SK-N-SH (cell line): ENCODE data around the gene CNST. TPM values are rescaled to one million over a fixed set of nuclear protein-coding genes. Genes with fewer than 3 reads are reported as not detected.
A peak's percentile ranks its signal among the peaks of the same experiment; 100 is the strongest.

ENCODE experiments used
- CTCF ChIA-PET: fragments of 300-600, 350-600 bp; formaldehyde crosslinking; extraction: SDS; loops from one replicate; lab custom pipeline; 2021; lab: Yijun Ruan, JAX
- POLR2A ChIA-PET: fragments of 350-600 bp; sonication (Branson Sonifier 250); formaldehyde crosslinking; extraction: SDS; loops from one replicate; lab custom pipeline; 2020; ENCODE audit warnings: antibody characterized with exemption, inconsistent platforms; lab: Yijun Ruan, JAX
- DNase-seq: peaks from one replicate; pipeline ENCODE4 v3.0.0; 2012
- H2AFZ ChIP-seq: fragments of 200-600 bp; sonication (generic); 2 replicates; pipeline ENCODE4 v1.8.1; 2016; ENCODE audit warnings: antibody characterized with exemption, mild to moderate bottlenecking, low read depth
- H3F3A ChIP-seq: fragments of 200-600 bp; sonication (generic); replicated peaks from 2 replicates; pipeline ENCODE3; 2016; ENCODE audit warnings: antibody characterized with exemption, mild to moderate bottlenecking; ENCODE audit not compliant: insufficient read depth
- H3K27ac ChIP-seq, 2 experiments: fragments of 200-500 bp in 1 of 2; fragments of 200-600 bp in 1 of 2; sonication (Bioruptor generic) in 1 of 2; sonication (generic), shearing (Covaris generic) in 1 of 2; 2 replicates each; pipeline versions ENCODE4 v1.5.1 to v1.6.1; 2014 to 2016; ENCODE audit warnings: low read depth in 2 of 2, inconsistent platforms in 1 of 2, low read length in 1 of 2, mild to moderate bottlenecking in 1 of 2, mixed read lengths in 1 of 2
- H3K27me3 ChIP-seq: fragments of 200-600 bp; sonication (generic), shearing (Covaris generic); 2 replicates; pipeline ENCODE4 v1.6.1; 2016; ENCODE audit warnings: mixed run types; ENCODE audit not compliant: insufficient read depth
- H3K36me3 ChIP-seq, 2 experiments: fragments of 200-500 bp in 1 of 2; fragments of 200-600 bp in 1 of 2; sonication (Bioruptor generic) in 1 of 2; sonication (generic) in 1 of 2; replicated peaks in 1 of 2; 2 replicates each; pipeline versions ENCODE3 to v1.5.1; 2014 to 2016; ENCODE audit warnings: low read length in 1 of 2, mild to moderate bottlenecking in 1 of 2; ENCODE audit not compliant: insufficient read depth in 2 of 2, control insufficient read depth in 1 of 2
- H3K4me1 ChIP-seq, 2 experiments: fragments of 200-500 bp in 1 of 2; fragments of 200-600 bp in 1 of 2; sonication (Bioruptor generic) in 1 of 2; sonication (generic), shearing (Covaris generic) in 1 of 2; 2 replicates each; pipeline versions ENCODE4 v1.5.1 to v1.6.1; 2014 to 2016; ENCODE audit warnings: low read depth in 1 of 2, low read length in 1 of 2, mixed run types in 1 of 2; ENCODE audit not compliant: insufficient read depth in 2 of 2, control insufficient read depth in 1 of 2
- H3K4me2 ChIP-seq: fragments of 200-600 bp; sonication (generic), shearing (Covaris generic); 2 replicates; pipeline ENCODE4 v1.6.1; 2017; ENCODE audit warnings: mixed run types
- H3K4me3 ChIP-seq, 2 experiments: fragments of 200-500 bp in 1 of 2; fragments of 200-600 bp in 1 of 2; sonication (Bioruptor generic) in 1 of 2; sonication (generic), shearing (Covaris generic) in 1 of 2; 2 replicates each; pipeline versions ENCODE4 v1.5.1 to v1.8.1; 2014 to 2016; ENCODE audit warnings: low read depth in 2 of 2, inconsistent platforms in 1 of 2, low read length in 1 of 2, mild to moderate bottlenecking in 1 of 2, mixed read lengths in 1 of 2, moderate library complexity in 1 of 2
- H3K79me2 ChIP-seq: fragments of 200-600 bp; sonication (generic); 2 replicates; pipeline ENCODE4 v1.8.1; 2017; ENCODE audit warnings: mild to moderate bottlenecking; ENCODE audit not compliant: insufficient read depth
- H3K9ac ChIP-seq: fragments of 200-600 bp; sonication (generic); 2 replicates; pipeline ENCODE4 v1.6.1; 2017; ENCODE audit warnings: mixed run types
- H3K9me2 ChIP-seq: fragments of 200-600 bp; sonication (generic); 2 replicates; pipeline ENCODE4 v1.6.1; 2017; ENCODE audit warnings: mixed run types
- H3K9me3 ChIP-seq: fragments of 200-600 bp; sonication (generic); 2 replicates; pipeline ENCODE4 v1.6.1; 2017; ENCODE audit warnings: mixed run types, mild to moderate bottlenecking, moderate library complexity
- H4K20me1 ChIP-seq: fragments of 200-600 bp; sonication (generic); 2 replicates; pipeline ENCODE4 v1.6.1; 2017; ENCODE audit warnings: mild to moderate bottlenecking, mixed run types; ENCODE audit not compliant: insufficient read depth
- CHD2 ChIP-seq: fragments of 150-350 bp; IDR thresholded peaks from 2 replicates; pipeline ENCODE4 v1.6.1; 2018; ENCODE audit warnings: low read length; ENCODE audit not compliant: partially characterized antibody
- FOSL2 ChIP-seq: IDR thresholded peaks from 2 replicates; pipeline ENCODE4 v1.4.0; 2012; ENCODE audit warnings: low read depth, mild to moderate bottlenecking, moderate library complexity, borderline replicate concordance
- FOXM1 ChIP-seq: IDR thresholded peaks from 2 replicates; pipeline ENCODE4 v1.4.0; 2012; ENCODE audit warnings: low read depth, mild to moderate bottlenecking
- GABPA ChIP-seq: IDR thresholded peaks from 2 replicates; pipeline ENCODE4 v1.4.0; 2012; ENCODE audit warnings: low read depth, mild to moderate bottlenecking
- GATA2 ChIP-seq: sonication (generic); formaldehyde crosslinking; IDR thresholded peaks from 2 replicates; pipeline ENCODE4 v1.5.0; 2020; ENCODE audit warnings: mild to moderate bottlenecking, missing genetic modification reagents
- MXI1 ChIP-seq: IDR thresholded peaks from 2 replicates; pipeline ENCODE4 v1.6.1; 2012; ENCODE audit warnings: mild to moderate bottlenecking, low read depth, low read length, improper control_type of control experiment
- NRF1 ChIP-seq: IDR thresholded peaks from 2 replicates; pipeline ENCODE4 v1.6.1; 2012; ENCODE audit warnings: low read depth, mild to moderate bottlenecking, low read length
- RAD21 ChIP-seq: IDR thresholded peaks from 2 replicates; pipeline ENCODE4 v1.6.1; 2012; ENCODE audit warnings: mild to moderate bottlenecking, low read length
- RFX5 ChIP-seq: IDR thresholded peaks from 2 replicates; pipeline ENCODE4 v1.6.1; 2012; ENCODE audit warnings: mild to moderate bottlenecking, improper control_type of control experiment, low read length
- SMC3 ChIP-seq: IDR thresholded peaks from 2 replicates; pipeline ENCODE4 v1.6.1; 2012; ENCODE audit warnings: low read depth, low read length, improper control_type of control experiment
- TAF1 ChIP-seq: IDR thresholded peaks from 2 replicates; pipeline ENCODE4 v1.6.1; 2012; ENCODE audit warnings: low read depth, mild to moderate bottlenecking, low read length, moderate library complexity, borderline replicate concordance
- TCF12 ChIP-seq: IDR thresholded peaks from 2 replicates; pipeline ENCODE4 v1.4.0; 2012
- TEAD4 ChIP-seq: IDR thresholded peaks from 2 replicates; pipeline ENCODE4 v1.4.0; 2012; ENCODE audit warnings: mild to moderate bottlenecking, borderline replicate concordance; ENCODE audit not compliant: insufficient read depth
- YY1 ChIP-seq: IDR thresholded peaks from 2 replicates; pipeline ENCODE4 v1.4.0; 2012; ENCODE audit warnings: low read depth, mild to moderate bottlenecking
- WGBS: methylation state at CpG from one replicate; pipeline ENCODE4 v1.1.6; 2017; ENCODE audit warnings: low lambda C conversion rate; 5-methylcytosine and 5-hydroxymethylcytosine counted together
- polyA plus RNA-seq, 3 experiments: library from polyadenylated mRNA; depleted of rRNA; stranded (reverse); fragments of >200 nt; gene quantifications; 2 replicates each; pipeline ENCODE4 v1.2.3, GENCODE V29; 2012
- TF ChIP-seq, protein P1 (sequence below): fragments of 200-600 bp; sonication (generic); IDR thresholded peaks from 2 replicates; pipeline ENCODE4 v1.6.1; 2017; ENCODE audit warnings: antibody characterized with exemption, mild to moderate bottlenecking, moderate library complexity
- TF ChIP-seq, protein P2 (sequence below): fragments of 150-350 bp; IDR thresholded peaks from 2 replicates; pipeline ENCODE4 v1.6.1; 2017; ENCODE audit warnings: antibody characterized with exemption, low read length, low read depth, borderline replicate concordance
- TF ChIP-seq, protein P3 (sequence below): IDR thresholded peaks from 2 replicates; pipeline ENCODE4 v1.4.0; 2012; ENCODE audit warnings: low read depth

Gene CNST
- polyA plus RNA-seq, 1 of the 3 experiments (the other 2 are of a cell fraction), result 21.7 TPM

DNA sequence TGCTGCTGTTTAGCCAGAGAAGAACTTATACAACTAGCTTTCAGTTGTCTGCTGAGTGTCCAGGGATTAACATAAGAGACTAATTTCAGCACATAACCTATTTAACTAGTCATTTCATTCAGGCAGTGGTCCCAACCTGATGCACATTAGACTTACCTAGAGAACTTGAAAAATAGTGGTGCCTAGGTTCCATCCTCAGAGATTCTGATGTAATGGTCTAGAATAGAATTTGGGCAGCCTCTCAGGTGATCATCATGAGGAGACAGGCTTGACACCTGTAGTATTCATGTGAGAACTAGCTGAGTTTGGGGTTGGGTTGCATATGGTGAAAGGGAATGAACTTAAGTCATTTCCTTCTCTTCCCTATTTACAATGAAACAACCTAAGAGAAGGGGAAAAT lies 24.8 kb downstream of the CNST start:
- Histone ChIP-seq H4K20me1 (no peaks in the 10 kb centered on the region; the same call in 1 of the 2 replicates), H3K4me2 (no peak overlapping the region), H3K27ac (peak overlapping the region; percentile 56 to 85; a peak in 2 of 4 replicates), H3F3A (peaks cover 48% of the 10 kb centered on the region), H3K9me3 (no peaks in the 10 kb centered on the region), H3K9me2 (no peaks in the 10 kb centered on the region), H3K9ac (no peak overlapping the region), H3K27me3 (no peaks in the 10 kb centered on the region), H2AFZ (no peak overlapping the region), H3K79me2 (peaks cover 84% of the 10 kb centered on the region), H3K4me1 (peaks cover 10 to 25% of the 10 kb centered on the region in 2 experiments), H3K4me3 (no peak overlapping the region), H3K36me3 (peaks cover 9 to 18% of the 10 kb centered on the region in 2 experiments)
- ChIA-PET POLR2A (no interaction called here), CTCF (interaction anchor here (1.0 to 1.6 kb wide), 2 partner anchors 9 to 14 kb away, joined by 3 read pairs; no protein-coding TSS in a partner anchor)
- TF ChIP-seq FOSL2, result no peak
- no peak for TF ChIP-seq GATA2 (CRISPR knock-in tag)
- TF ChIP-seq, protein P1, sequence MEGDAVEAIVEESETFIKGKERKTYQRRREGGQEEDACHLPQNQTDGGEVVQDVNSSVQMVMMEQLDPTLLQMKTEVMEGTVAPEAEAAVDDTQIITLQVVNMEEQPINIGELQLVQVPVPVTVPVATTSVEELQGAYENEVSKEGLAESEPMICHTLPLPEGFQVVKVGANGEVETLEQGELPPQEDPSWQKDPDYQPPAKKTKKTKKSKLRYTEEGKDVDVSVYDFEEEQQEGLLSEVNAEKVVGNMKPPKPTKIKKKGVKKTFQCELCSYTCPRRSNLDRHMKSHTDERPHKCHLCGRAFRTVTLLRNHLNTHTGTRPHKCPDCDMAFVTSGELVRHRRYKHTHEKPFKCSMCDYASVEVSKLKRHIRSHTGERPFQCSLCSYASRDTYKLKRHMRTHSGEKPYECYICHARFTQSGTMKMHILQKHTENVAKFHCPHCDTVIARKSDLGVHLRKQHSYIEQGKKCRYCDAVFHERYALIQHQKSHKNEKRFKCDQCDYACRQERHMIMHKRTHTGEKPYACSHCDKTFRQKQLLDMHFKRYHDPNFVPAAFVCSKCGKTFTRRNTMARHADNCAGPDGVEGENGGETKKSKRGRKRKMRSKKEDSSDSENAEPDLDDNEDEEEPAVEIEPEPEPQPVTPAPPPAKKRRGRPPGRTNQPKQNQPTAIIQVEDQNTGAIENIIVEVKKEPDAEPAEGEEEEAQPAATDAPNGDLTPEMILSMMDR, result no peak
- TF ChIP-seq CHD2, result no peak
- TF ChIP-seq, protein P2, sequence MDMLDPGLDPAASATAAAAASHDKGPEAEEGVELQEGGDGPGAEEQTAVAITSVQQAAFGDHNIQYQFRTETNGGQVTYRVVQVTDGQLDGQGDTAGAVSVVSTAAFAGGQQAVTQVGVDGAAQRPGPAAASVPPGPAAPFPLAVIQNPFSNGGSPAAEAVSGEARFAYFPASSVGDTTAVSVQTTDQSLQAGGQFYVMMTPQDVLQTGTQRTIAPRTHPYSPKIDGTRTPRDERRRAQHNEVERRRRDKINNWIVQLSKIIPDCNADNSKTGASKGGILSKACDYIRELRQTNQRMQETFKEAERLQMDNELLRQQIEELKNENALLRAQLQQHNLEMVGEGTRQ, result no peak
- no peak for TF ChIP-seq YY1
- TF ChIP-seq, protein P3, sequence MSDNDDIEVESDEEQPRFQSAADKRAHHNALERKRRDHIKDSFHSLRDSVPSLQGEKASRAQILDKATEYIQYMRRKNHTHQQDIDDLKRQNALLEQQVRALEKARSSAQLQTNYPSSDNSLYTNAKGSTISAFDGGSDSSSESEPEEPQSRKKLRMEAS, result no peak
- TF ChIP-seq FOXM1, result no peak
- DNase-seq, result no peak

DNA sequence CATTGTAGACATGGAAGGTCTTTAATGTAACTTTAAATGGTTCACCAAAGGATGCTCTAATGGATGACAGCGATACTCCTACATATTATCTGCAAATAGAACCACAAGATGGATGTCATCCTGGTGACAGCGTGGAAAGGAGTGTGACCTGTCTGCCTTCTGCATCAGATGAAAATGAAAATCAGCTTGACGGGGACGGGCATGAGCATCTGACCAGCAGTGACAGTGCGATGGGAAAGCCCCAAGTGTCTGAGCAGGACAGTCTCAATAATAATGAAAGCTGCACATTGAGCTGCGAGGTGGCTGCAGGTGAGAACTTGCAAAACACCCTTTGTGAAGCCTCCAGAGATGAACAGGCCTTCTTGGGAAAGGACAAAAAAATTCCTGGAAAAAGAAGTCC lies 25.2 kb downstream of the CNST start:
- peaks cover 10 to 25% of the 10 kb centered on the region in 2 experiments for H3K4me1 ChIP-seq
- no peak overlapping the region for H3K9ac ChIP-seq
- ChIA-PET CTCF (interaction anchor here (1.0 to 1.6 kb wide), 2 partner anchors 8 to 15 kb away, joined by 3 read pairs; no protein-coding TSS in a partner anchor), POLR2A (no interaction called here)
- H3K4me3 ChIP-seq, result no peak overlapping the region
- H3K9me2 ChIP-seq, result no peaks in the 10 kb centered on the region
- no peak overlapping the region for H2AFZ ChIP-seq
- TF ChIP-seq MXI1, result no peak
- TF ChIP-seq, protein P1, result no peak
- TF ChIP-seq CHD2, result no peak
- TF ChIP-seq, protein P2, result no peak
- TF ChIP-seq NRF1, result no peak
- TF ChIP-seq YY1, result no peak
- no peak for TF ChIP-seq RFX5
- no peak for TF ChIP-seq TEAD4
- no peak for TF ChIP-seq TAF1
- no peak for TF ChIP-seq TCF12
- no peak for TF ChIP-seq FOXM1
- TF ChIP-seq SMC3, result no peak
- no peak for TF ChIP-seq RAD21
- TF ChIP-seq GATA2 (CRISPR knock-in tag), result no peak
- no peak for TF ChIP-seq GABPA
- peak overlapping the region; percentile 56 to 85; a peak in 2 of 4 replicates for H3K27ac ChIP-seq
- DNase-seq, result no peak
- H3K27me3 ChIP-seq, result no peaks in the 10 kb centered on the region
- H3K4me2 ChIP-seq, result no peak overlapping the region
- no peaks in the 10 kb centered on the region for H3K9me3 ChIP-seq
- peaks cover 48% of the 10 kb centered on the region for H3F3A ChIP-seq
- H4K20me1 ChIP-seq, result no peaks in the 10 kb centered on the region; the same call in 1 of the 2 replicates
- peaks cover 9 to 23% of the 10 kb centered on the region in 2 experiments for H3K36me3 ChIP-seq
- H3K79me2 ChIP-seq, result peaks cover 86% of the 10 kb centered on the region
- WGBS, result 94% methylated on average over 6 of the region's 6 CpGs
